SK-N-SH (cell line): ENCODE results near the gene XIAP. TPM values are rescaled to one million over a fixed set of nuclear protein-coding genes. Genes with fewer than 3 reads are reported as not detected.
"Not testable (repeated sequence)": the region's sequence is repeated elsewhere in the genome, so short reads cannot be mapped to it uniquely, and the experiment has no call there.

Source experiments
- CTCF ChIA-PET: fragments of 300-600, 350-600 bp; formaldehyde crosslinking; extraction: SDS; loops from one replicate; lab custom pipeline; 2021; lab: Yijun Ruan, JAX
- POLR2A ChIA-PET: fragments of 350-600 bp; sonication (Branson Sonifier 250); formaldehyde crosslinking; extraction: SDS; loops from one replicate; lab custom pipeline; 2020; ENCODE audit warnings: antibody characterized with exemption, inconsistent platforms; lab: Yijun Ruan, JAX
- DNase-seq: peaks from one replicate; pipeline ENCODE4 v3.0.0; 2012
- H2AFZ ChIP-seq: fragments of 200-600 bp; sonication (generic); 2 replicates; pipeline ENCODE4 v1.8.1; 2016; ENCODE audit warnings: antibody characterized with exemption, mild to moderate bottlenecking, low read depth
- H3F3A ChIP-seq: fragments of 200-600 bp; sonication (generic); replicated peaks from 2 replicates; pipeline ENCODE3; 2016; ENCODE audit warnings: antibody characterized with exemption, mild to moderate bottlenecking; ENCODE audit not compliant: insufficient read depth
- H3K27ac ChIP-seq, 2 experiments: fragments of 200-500 bp in 1 of 2; fragments of 200-600 bp in 1 of 2; sonication (Bioruptor generic) in 1 of 2; sonication (generic), shearing (Covaris generic) in 1 of 2; 2 replicates each; pipeline versions ENCODE4 v1.5.1 to v1.6.1; 2014 to 2016; ENCODE audit warnings: low read depth in 2 of 2, inconsistent platforms in 1 of 2, low read length in 1 of 2, mild to moderate bottlenecking in 1 of 2, mixed read lengths in 1 of 2
- H3K27me3 ChIP-seq: fragments of 200-600 bp; sonication (generic), shearing (Covaris generic); 2 replicates; pipeline ENCODE4 v1.6.1; 2016; ENCODE audit warnings: mixed run types; ENCODE audit not compliant: insufficient read depth
- H3K36me3 ChIP-seq, 2 experiments: fragments of 200-500 bp in 1 of 2; fragments of 200-600 bp in 1 of 2; sonication (Bioruptor generic) in 1 of 2; sonication (generic) in 1 of 2; replicated peaks in 1 of 2; 2 replicates each; pipeline versions ENCODE3 to v1.5.1; 2014 to 2016; ENCODE audit warnings: low read length in 1 of 2, mild to moderate bottlenecking in 1 of 2; ENCODE audit not compliant: insufficient read depth in 2 of 2, control insufficient read depth in 1 of 2
- H3K4me1 ChIP-seq, 2 experiments: fragments of 200-500 bp in 1 of 2; fragments of 200-600 bp in 1 of 2; sonication (Bioruptor generic) in 1 of 2; sonication (generic), shearing (Covaris generic) in 1 of 2; 2 replicates each; pipeline versions ENCODE4 v1.5.1 to v1.6.1; 2014 to 2016; ENCODE audit warnings: low read depth in 1 of 2, low read length in 1 of 2, mixed run types in 1 of 2; ENCODE audit not compliant: insufficient read depth in 2 of 2, control insufficient read depth in 1 of 2
- H3K4me2 ChIP-seq: fragments of 200-600 bp; sonication (generic), shearing (Covaris generic); 2 replicates; pipeline ENCODE4 v1.6.1; 2017; ENCODE audit warnings: mixed run types
- H3K4me3 ChIP-seq, 2 experiments: fragments of 200-500 bp in 1 of 2; fragments of 200-600 bp in 1 of 2; sonication (Bioruptor generic) in 1 of 2; sonication (generic), shearing (Covaris generic) in 1 of 2; 2 replicates each; pipeline versions ENCODE4 v1.5.1 to v1.8.1; 2014 to 2016; ENCODE audit warnings: low read depth in 2 of 2, inconsistent platforms in 1 of 2, low read length in 1 of 2, mild to moderate bottlenecking in 1 of 2, mixed read lengths in 1 of 2, moderate library complexity in 1 of 2
- H3K79me2 ChIP-seq: fragments of 200-600 bp; sonication (generic); 2 replicates; pipeline ENCODE4 v1.8.1; 2017; ENCODE audit warnings: mild to moderate bottlenecking; ENCODE audit not compliant: insufficient read depth
- H3K9ac ChIP-seq: fragments of 200-600 bp; sonication (generic); 2 replicates; pipeline ENCODE4 v1.6.1; 2017; ENCODE audit warnings: mixed run types
- H3K9me2 ChIP-seq: fragments of 200-600 bp; sonication (generic); 2 replicates; pipeline ENCODE4 v1.6.1; 2017; ENCODE audit warnings: mixed run types
- H3K9me3 ChIP-seq: fragments of 200-600 bp; sonication (generic); 2 replicates; pipeline ENCODE4 v1.6.1; 2017; ENCODE audit warnings: mixed run types, mild to moderate bottlenecking, moderate library complexity
- H4K20me1 ChIP-seq: fragments of 200-600 bp; sonication (generic); 2 replicates; pipeline ENCODE4 v1.6.1; 2017; ENCODE audit warnings: mild to moderate bottlenecking, mixed run types; ENCODE audit not compliant: insufficient read depth
- FOSL2 ChIP-seq: IDR thresholded peaks from 2 replicates; pipeline ENCODE4 v1.4.0; 2012; ENCODE audit warnings: low read depth, mild to moderate bottlenecking, moderate library complexity, borderline replicate concordance
- IRF3 ChIP-seq: fragments of 150-350 bp; IDR thresholded peaks from 2 replicates; pipeline ENCODE4 v1.6.1; 2016; ENCODE audit warnings: mild to moderate bottlenecking, low read depth, low read length
- PBX3 ChIP-seq: IDR thresholded peaks from 2 replicates; pipeline ENCODE4; 2012
- POLR2AphosphoS5 ChIP-seq: IDR thresholded peaks from 2 replicates; pipeline ENCODE4 v1.6.1; 2012; ENCODE audit warnings: low read depth, low read length
- REST ChIP-seq: IDR thresholded peaks from 2 replicates; pipeline ENCODE4 v1.6.1; 2012; ENCODE audit warnings: mild to moderate bottlenecking, low read depth, low read length, moderate library complexity
- SIN3A ChIP-seq: IDR thresholded peaks from 2 replicates; pipeline ENCODE4 v1.6.1; 2012; ENCODE audit warnings: low read depth, mild to moderate bottlenecking, low read length, moderate library complexity, borderline replicate concordance
- TAF1 ChIP-seq: IDR thresholded peaks from 2 replicates; pipeline ENCODE4 v1.6.1; 2012; ENCODE audit warnings: low read depth, mild to moderate bottlenecking, low read length, moderate library complexity, borderline replicate concordance
- YY1 ChIP-seq: IDR thresholded peaks from 2 replicates; pipeline ENCODE4 v1.4.0; 2012; ENCODE audit warnings: low read depth, mild to moderate bottlenecking
- WGBS: methylation state at CpG from one replicate; pipeline ENCODE4 v1.1.6; 2017; ENCODE audit warnings: low lambda C conversion rate; 5-methylcytosine and 5-hydroxymethylcytosine counted together
- polyA plus RNA-seq, 3 experiments: library from polyadenylated mRNA; depleted of rRNA; stranded (reverse); fragments of >200 nt; gene quantifications; 2 replicates each; pipeline ENCODE4 v1.2.3, GENCODE V29; 2012

The XIAP gene
- polyA plus RNA-seq, 1 of the 3 experiments (the other 2 are of a cell fraction): 9.1 TPM

GRCh38 chrX:123849096-123849495 is 10.8 kb upstream of the XIAP start:
- H3K4me2 ChIP-seq: no peak overlapping the region
- no peaks in the 10 kb centered on the region for H3K79me2 ChIP-seq
- no peak overlapping the region for H3K27ac ChIP-seq
- no peaks in the 10 kb centered on the region for H3K27me3 ChIP-seq
- POLR2A ChIA-PET: no interaction called here
- no peaks in the 10 kb centered on the region for H3K9me3 ChIP-seq
- H3K9ac ChIP-seq: no peak overlapping the region
- no peak overlapping the region for H2AFZ ChIP-seq
- H3K36me3 ChIP-seq: no peaks in the 10 kb centered on the region
- H3K4me1 ChIP-seq: no peaks in the 10 kb centered on the region
- H3K4me3 ChIP-seq: no peak overlapping the region
- H3K9me2 ChIP-seq: no peaks in the 10 kb centered on the region
- CTCF ChIA-PET: no interaction called here
- TF ChIP-seq YY1 (no peak), SIN3A (no peak), POLR2AphosphoS5 (no peak), IRF3 (no peak), TAF1 (no peak), PBX3 (no peak), REST (no peak), FOSL2 (no peak)
- WGBS: 46% methylated on average over 12 of the region's 12 CpGs
- no peak for DNase-seq
- peaks cover 3% of the 10 kb centered on the region for H3F3A ChIP-seq
- H4K20me1 ChIP-seq: no peaks in the 10 kb centered on the region

- H3K27me3 ChIP-seq, H3K9me3 ChIP-seq, H3F3A ChIP-seq, H3K4me2 ChIP-seq, POLR2A ChIA-PET, H3K9me2 ChIP-seq, H3K4me3 ChIP-seq, H3K4me1 ChIP-seq, CTCF ChIA-PET, H3K9ac ChIP-seq, H3K27ac ChIP-seq, H2AFZ ChIP-seq, H3K36me3 ChIP-seq, H3K79me2 ChIP-seq, H4K20me1 ChIP-seq, DNase-seq: not testable (repeated sequence)
- 57% methylated on average over 9 of the region's 9 CpGs for WGBS
Observed at GRCh38 chrX:123849906-123850305, 9.9 kb upstream of the XIAP start.
